Kidney (tissue), 14 donors: ENCODE data around the gene SLCO1B1. TPM values are rescaled to one million over a fixed set of nuclear protein-coding genes. Genes with fewer than 3 reads are reported as not detected.

ENCODE experiments used
- DNase-seq, 5 donors: peaks; one replicate each; pipeline ENCODE4 v3.0.0-alpha.2; 2013 to 2020
- FAIRE-seq: peaks from 2 replicates; lab custom pipeline; 2012; peaks lifted over from hg19 to GRCh38; lab: Jason Lieb, UNC
- H3K27ac ChIP-seq, 2 donors: one replicate each; pipeline ENCODE4 v1.7.0; 2013; ENCODE audit warnings: low read depth in 2 of 2, low read length in 2 of 2, inconsistent platforms in 1 of 2
- H3K27me3 ChIP-seq: one replicate; pipeline ENCODE4 v1.7.1; 2013; ENCODE audit warnings: low read length, inconsistent platforms; ENCODE audit not compliant: control insufficient read depth, insufficient read depth
- H3K36me3 ChIP-seq, 3 donors: one replicate each; pipeline versions ENCODE4 v1.7.0 to v1.7.1; 2013; ENCODE audit warnings: low read length in 3 of 3, control low read depth in 1 of 3, inconsistent platforms in 1 of 3; ENCODE audit not compliant: insufficient read depth in 3 of 3, control insufficient read depth in 2 of 3
- H3K4me1 ChIP-seq, 3 donors: one replicate each; pipeline versions ENCODE4 v1.7.0 to v1.7.1; 2013; ENCODE audit warnings: low read length in 3 of 3, inconsistent platforms in 1 of 3, low read depth in 1 of 3; ENCODE audit not compliant: control insufficient read depth in 2 of 3, insufficient read depth in 2 of 3
- H3K4me3 ChIP-seq, 3 donors: one replicate each; pipeline versions ENCODE4 v1.7.0 to v1.8.1; 2013; ENCODE audit warnings: low read length in 3 of 3, control low read depth in 1 of 3, inconsistent platforms in 1 of 3
- H3K9ac ChIP-seq, 3 donors: one replicate each; pipeline versions ENCODE4 v1.7.0 to v1.7.1; 2013; ENCODE audit warnings: low read length in 3 of 3, control low read depth in 1 of 3, inconsistent platforms in 1 of 3
- H3K9me3 ChIP-seq, 3 donors: one replicate each; pipeline versions ENCODE4 v1.7.0 to v1.7.1; 2013; ENCODE audit warnings: low read length in 3 of 3, control low read depth in 1 of 3, inconsistent platforms in 1 of 3; ENCODE audit not compliant: control insufficient read depth in 2 of 3, insufficient read depth in 1 of 3
- intact Hi-C: fragments of 100-400 bp; cut with DNase I; formaldehyde crosslinking; loops from one replicate; pipeline ENCODE4 v1.11.1; 2022
- polyA plus RNA-seq: library from polyadenylated mRNA; stranded (reverse); fragments of 350-450 nt; fragmentation: Illumina TruSeq; extraction: RNeasy Lipid Tissue Mini Kit (QIAGEN cat#74804); gene quantifications from one replicate; pipeline ENCODE4 v1.2.3, GENCODE V29; 2014; ENCODE audit warnings: low read depth, low replicate concordance; ENCODE audit not compliant: insufficient read depth
- total RNA-seq: library from RNA; stranded (reverse); fragmentation: NEBNext Ultra II Directional; extraction: Animal tissue kit (Norgen Biotek cat#: 25700); gene quantifications from one replicate; pipeline ENCODE4 v1.2.1, GENCODE V29; 2021
- TF ChIP-seq, protein P1 (sequence below): IDR thresholded peaks from 3 replicates; pipeline ENCODE4 v1.5.1; 2012; ENCODE audit warnings: mild to moderate bottlenecking, moderate library complexity, borderline replicate concordance; ENCODE audit not compliant: insufficient read depth; ENCODE audit errors: extremely low read depth
- donor health status: control.
- donor health status: control.
- donor health status: control.
- donor health status: control.
- donor health status: control.
- donor health status: DM: yes; HTN: yes; CAD: no.
- donor health status: Normal renal cell carcinoma (clear cell type).

SLCO1B1 gene
- total and polyA plus RNA-seq, 2 donors from 2014 or later: not detected

DNA sequence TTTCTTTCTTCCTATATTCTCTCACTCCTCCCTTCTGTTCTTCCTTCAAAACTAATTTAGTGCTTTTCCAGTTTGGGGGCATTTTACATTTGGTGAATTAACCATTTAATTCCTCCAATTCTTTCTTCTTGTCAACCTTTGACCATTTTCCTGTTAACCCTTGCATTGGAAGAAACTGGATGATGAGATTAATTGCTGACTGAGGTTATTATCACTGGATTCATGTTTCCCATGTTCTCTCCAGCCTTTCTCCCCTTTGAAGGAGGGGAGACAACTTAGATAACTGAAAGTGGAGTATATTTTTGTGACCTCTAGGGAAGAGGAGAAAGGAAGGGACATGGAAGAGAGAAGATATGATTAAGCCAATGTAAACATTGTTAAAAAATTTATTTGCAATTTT lies 133.2 kb downstream of the SLCO1B1 start:
- TF ChIP-seq, protein P1, sequence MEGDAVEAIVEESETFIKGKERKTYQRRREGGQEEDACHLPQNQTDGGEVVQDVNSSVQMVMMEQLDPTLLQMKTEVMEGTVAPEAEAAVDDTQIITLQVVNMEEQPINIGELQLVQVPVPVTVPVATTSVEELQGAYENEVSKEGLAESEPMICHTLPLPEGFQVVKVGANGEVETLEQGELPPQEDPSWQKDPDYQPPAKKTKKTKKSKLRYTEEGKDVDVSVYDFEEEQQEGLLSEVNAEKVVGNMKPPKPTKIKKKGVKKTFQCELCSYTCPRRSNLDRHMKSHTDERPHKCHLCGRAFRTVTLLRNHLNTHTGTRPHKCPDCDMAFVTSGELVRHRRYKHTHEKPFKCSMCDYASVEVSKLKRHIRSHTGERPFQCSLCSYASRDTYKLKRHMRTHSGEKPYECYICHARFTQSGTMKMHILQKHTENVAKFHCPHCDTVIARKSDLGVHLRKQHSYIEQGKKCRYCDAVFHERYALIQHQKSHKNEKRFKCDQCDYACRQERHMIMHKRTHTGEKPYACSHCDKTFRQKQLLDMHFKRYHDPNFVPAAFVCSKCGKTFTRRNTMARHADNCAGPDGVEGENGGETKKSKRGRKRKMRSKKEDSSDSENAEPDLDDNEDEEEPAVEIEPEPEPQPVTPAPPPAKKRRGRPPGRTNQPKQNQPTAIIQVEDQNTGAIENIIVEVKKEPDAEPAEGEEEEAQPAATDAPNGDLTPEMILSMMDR: no peak
- no peaks in the 10 kb centered on the region for H3K27me3 ChIP-seq
- H3K36me3 ChIP-seq: no peaks in the 10 kb centered on the region
- DNase-seq: no peak
- no peaks in the 10 kb centered on the region for H3K9me3 ChIP-seq
- no peak overlapping the region for H3K9ac ChIP-seq
- no peaks in the 10 kb centered on the region for H3K4me1 ChIP-seq
- H3K27ac ChIP-seq: no peak overlapping the region
- intact Hi-C loops: no loop called here
- no peak for FAIRE-seq
- H3K4me3 ChIP-seq: no peak overlapping the region

DNA sequence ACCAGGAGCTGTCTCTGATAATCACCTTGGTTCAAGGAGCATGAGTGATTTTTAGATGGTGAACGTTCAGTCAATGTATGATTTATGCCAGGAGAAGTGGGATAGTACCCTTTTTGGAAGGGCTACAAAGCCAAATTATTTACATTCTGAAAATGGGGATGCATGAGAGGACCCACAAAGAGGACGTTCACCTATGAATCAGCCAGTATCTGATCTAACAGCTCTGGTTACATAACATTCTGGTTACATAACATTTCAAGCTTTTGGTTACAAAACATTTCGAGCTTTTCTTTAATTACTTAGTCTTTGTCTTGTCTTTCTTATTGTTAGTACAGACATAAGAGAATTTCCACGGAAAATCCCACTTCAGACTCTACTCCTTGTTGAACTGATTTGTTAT lies 134.9 kb downstream of the SLCO1B1 start:
- H3K36me3 ChIP-seq: no peaks in the 10 kb centered on the region
- no peak for FAIRE-seq
- DNase-seq: no peak
- TF ChIP-seq, protein P1: no peak
- no peaks in the 10 kb centered on the region for H3K9me3 ChIP-seq
- H3K27ac ChIP-seq: no peak overlapping the region
- no peaks in the 10 kb centered on the region for H3K4me1 ChIP-seq
- intact Hi-C loops: no loop called here
- H3K9ac ChIP-seq: no peak overlapping the region
- H3K27me3 ChIP-seq: no peaks in the 10 kb centered on the region
- H3K4me3 ChIP-seq: no peak overlapping the region

DNA sequence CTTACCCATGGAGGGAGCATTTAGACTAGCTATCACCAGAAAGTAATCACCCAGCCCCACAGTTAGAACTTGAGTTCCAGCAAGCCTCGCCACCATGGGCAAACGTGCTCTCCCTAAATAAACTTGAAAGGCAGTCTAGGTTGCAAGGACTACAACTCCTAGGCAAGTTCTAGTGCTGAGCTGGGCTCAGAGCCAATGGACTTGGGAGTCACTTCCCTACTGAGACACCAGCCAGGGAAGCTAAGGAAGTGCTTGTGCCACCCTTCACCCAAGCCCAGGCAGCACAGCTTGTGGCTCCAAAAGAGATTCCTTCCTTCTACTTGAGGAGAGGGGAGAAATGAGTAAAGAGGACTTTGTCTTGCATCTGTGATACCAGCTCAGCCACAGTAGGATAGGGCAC lies 145.8 kb downstream of the SLCO1B1 start:
- no peaks in the 10 kb centered on the region for H3K36me3 ChIP-seq
- FAIRE-seq: no peak
- TF ChIP-seq, protein P1: no peak
- H3K4me1 ChIP-seq: no peaks in the 10 kb centered on the region
- H3K9ac ChIP-seq: no peak overlapping the region
- no peak overlapping the region for H3K27ac ChIP-seq
- intact Hi-C loops: no loop called here
- no peak overlapping the region for H3K4me3 ChIP-seq
- no peaks in the 10 kb centered on the region for H3K27me3 ChIP-seq
- peak in 1 of 5 donors; percentile 26 for DNase-seq
- H3K9me3 ChIP-seq: peaks cover 0 to 2% (median 0%) of the 10 kb centered on the region in 3 donors

Other genes with a start within 250 kb of the SLCO1B1 start
- gene SLCO1A2, start 203.7 kb downstream of the SLCO1B1 start, total RNA-seq: 0.31 TPM
- gene SLCO1A2, start 203.7 kb downstream of the SLCO1B1 start, polyA plus RNA-seq: 0.15 TPM
- not detected for gene IAPP, start 241.7 kb downstream of the SLCO1B1 start, total RNA-seq
- not detected for gene IAPP, start 241.7 kb downstream of the SLCO1B1 start, polyA plus RNA-seq